GM12892 (cell line): ENCODE data around the gene SORCS1.

Experiments used
- DNase-seq: peaks from one replicate; pipeline ENCODE4 v3.0.0; 2011; ENCODE audit not compliant: insufficient read length
- FAIRE-seq: peaks from 2 replicates; lab custom pipeline; 2011; peaks lifted over from hg19 to GRCh38; lab: Jason Lieb, UNC
- POLR2A ChIP-seq: IDR thresholded peaks from 2 replicates; pipeline ENCODE4 v1.6.1; 2011; ENCODE audit warnings: low read depth, low read length, control low read depth
- POLR2AphosphoS5 ChIP-seq: IDR thresholded peaks from 2 replicates; pipeline ENCODE4 v1.6.1; 2011; ENCODE audit warnings: low read depth, low read length, control low read depth
- TAF1 ChIP-seq: IDR thresholded peaks from 2 replicates; pipeline ENCODE4 v1.6.1; 2011; ENCODE audit warnings: low read depth, mild to moderate bottlenecking, control low read depth, low read length, borderline replicate concordance

Gene SORCS1

GRCh38 chr10:106768204-106768603 lies 396.3 kb downstream of the SORCS1 start:
- FAIRE-seq, result no peak
- DNase-seq, result no peak
- TF ChIP-seq TAF1 (no peak), POLR2A (no peak), POLR2AphosphoS5 (no peak)

GRCh38 chr10:106765928-106766327 lies 398.6 kb downstream of the SORCS1 start:
- TF ChIP-seq POLR2AphosphoS5 (no peak), TAF1 (no peak), POLR2A (no peak)
- DNase-seq (no peak), FAIRE-seq (no peak)

GRCh38 chr10:106765241-106765754 lies 399.2 kb downstream of the SORCS1 start:
- FAIRE-seq (no peak), DNase-seq (no peak)
- TF ChIP-seq POLR2A (no peak), POLR2AphosphoS5 (no peak), TAF1 (no peak)

GRCh38 chr10:106764360-106764759 lies 400.1 kb downstream of the SORCS1 start:
- FAIRE-seq (no peak), DNase-seq (no peak)
- TF ChIP-seq POLR2A, result no peak
- TF ChIP-seq TAF1, result no peak
- no peak for TF ChIP-seq POLR2AphosphoS5

GRCh38 chr10:106761906-106762305 lies 402.6 kb downstream of the SORCS1 start:
- no peak for TF ChIP-seq POLR2AphosphoS5
- TF ChIP-seq TAF1, result no peak
- TF ChIP-seq POLR2A, result no peak
- DNase-seq (no peak), FAIRE-seq (no peak)

DNA sequence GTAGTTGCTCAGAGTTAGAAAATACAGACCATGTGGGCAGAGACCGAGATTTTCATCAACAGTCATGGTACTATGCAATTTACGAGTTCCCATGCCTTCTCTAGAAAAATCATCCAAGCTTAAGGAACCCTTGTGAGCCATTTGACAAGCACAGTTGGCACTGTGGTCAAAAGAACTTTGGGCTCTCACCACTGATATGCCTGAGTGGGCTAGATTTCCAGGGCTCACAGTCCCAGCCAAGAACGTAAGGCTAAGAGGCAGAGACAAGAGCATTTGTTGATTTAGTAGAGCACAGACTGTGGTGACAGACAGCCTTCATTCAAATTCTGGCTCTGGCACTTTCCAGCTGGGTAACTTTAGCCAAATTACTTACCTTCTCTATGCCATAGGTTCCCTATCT lies 407.0 kb downstream of the SORCS1 start:
- no peak for FAIRE-seq

GRCh38 chr10:106751091-106751490 lies 413.4 kb downstream of the SORCS1 start:
- no peak for FAIRE-seq
- no peak for TF ChIP-seq TAF1
- TF ChIP-seq POLR2A, result no peak

More for the DNA sequence above, 407.0 kb downstream of the SORCS1 start:
- DNase-seq, result no peak
- TF ChIP-seq TAF1 (no peak), POLR2AphosphoS5 (no peak), POLR2A (no peak)

GRCh38 chr10:106746868-106747267 lies 417.6 kb downstream of the SORCS1 start:
- DNase-seq, result no peak
- no peak for FAIRE-seq
- TF ChIP-seq POLR2A (no peak), POLR2AphosphoS5 (no peak), TAF1 (no peak)

More at GRCh38 chr10:106751091-106751490, 413.4 kb downstream of the SORCS1 start:
- DNase-seq, result no peak

GRCh38 chr10:106741006-106741530 lies 423.4 kb downstream of the SORCS1 start:
- DNase-seq (no peak), FAIRE-seq (no peak)
- TF ChIP-seq TAF1, result no peak

DNA sequence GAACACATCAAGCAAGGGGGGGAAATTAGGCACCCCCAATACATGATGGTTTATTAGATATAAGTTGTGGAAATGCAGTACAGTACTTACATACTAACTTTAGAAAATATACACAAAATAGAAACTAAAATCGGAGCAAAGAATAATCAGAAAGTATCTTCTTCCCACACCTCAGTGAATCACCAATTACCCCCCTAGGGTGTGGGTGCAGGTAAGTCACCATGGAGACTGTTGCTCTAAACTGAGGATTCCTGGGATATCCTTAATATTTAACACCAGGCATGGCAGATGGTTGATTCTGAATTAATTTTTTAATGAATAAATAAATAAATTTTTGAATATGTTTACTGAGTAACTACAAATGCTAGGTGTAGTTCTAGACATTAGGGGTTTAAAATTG lies 424.4 kb downstream of the SORCS1 start:
- DNase-seq, result no peak
- no peak for TF ChIP-seq TAF1
- no peak for TF ChIP-seq POLR2A
- no peak for TF ChIP-seq POLR2AphosphoS5
- FAIRE-seq, result no peak

DNA sequence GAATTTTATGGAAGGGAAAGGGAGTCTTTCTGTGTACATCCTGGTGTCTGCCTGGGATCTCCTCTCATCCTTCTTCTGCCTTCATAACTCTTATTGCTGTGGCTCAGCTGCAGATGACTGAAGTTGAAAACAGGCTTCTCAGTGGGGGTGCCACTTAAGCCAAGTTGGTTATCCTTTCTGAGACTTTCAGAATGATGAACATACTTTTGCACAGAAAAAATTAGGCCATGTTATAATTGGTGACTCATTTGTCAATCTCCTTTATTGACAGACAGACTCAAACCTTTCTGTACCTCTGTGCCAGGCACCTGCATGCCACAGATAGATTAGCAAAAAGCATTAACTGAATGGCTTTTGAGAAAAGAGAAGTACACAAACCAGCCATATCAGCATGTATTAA lies 430.3 kb downstream of the SORCS1 start:
- TF ChIP-seq POLR2AphosphoS5, result no peak
- no peak for TF ChIP-seq POLR2A
- TF ChIP-seq TAF1, result no peak
- FAIRE-seq (no peak), DNase-seq (no peak)

DNA sequence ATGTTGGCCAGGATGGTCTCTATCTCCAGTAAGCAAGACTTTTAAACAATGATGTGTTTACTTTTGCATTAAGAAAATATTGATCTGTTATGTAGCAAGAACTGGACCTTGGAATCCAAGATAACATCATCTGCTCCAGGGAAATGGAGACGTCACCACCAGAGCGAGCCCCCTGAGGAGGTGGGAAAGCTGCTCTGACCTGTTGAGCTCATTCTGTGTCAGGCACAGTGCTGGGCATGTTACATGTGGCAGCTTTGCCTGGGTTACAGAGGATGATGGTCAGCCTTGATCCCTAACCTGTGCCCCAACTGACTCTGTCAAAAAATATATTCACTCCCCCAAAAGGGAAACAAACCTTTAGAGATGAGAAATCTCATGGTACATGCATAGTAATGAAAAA lies 436.3 kb downstream of the SORCS1 start:
- TF ChIP-seq POLR2AphosphoS5 (no peak), POLR2A (no peak), TAF1 (no peak)
- FAIRE-seq (no peak), DNase-seq (no peak)

GRCh38 chr10:106727170-106727569 lies 437.3 kb downstream of the SORCS1 start:
- FAIRE-seq, result no peak
- TF ChIP-seq POLR2AphosphoS5 (no peak), POLR2A (no peak), TAF1 (no peak)

DNA sequence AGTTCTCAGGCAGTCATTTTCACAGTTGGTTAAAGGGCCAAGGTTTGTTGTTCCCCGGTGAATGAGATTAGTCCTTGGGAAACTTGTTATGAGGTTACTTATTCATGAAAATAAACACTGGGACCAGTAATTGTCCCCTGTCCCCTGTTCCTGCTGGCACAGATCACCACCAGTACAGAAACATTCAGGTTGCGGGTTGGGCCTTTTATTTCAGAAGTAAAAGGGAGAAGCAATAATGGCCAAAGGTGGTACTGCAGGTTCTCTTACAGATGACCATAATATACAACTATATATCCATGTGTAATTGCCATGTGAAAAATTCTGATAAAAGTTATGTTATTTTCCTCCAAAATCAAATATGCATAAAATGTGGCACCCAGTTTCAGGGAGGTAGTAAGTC lies 442.0 kb downstream of the SORCS1 start:
- DNase-seq (no peak), FAIRE-seq (no peak)
- TF ChIP-seq TAF1, result no peak
- TF ChIP-seq POLR2A, result no peak
- no peak for TF ChIP-seq POLR2AphosphoS5

More at GRCh38 chr10:106727170-106727569, 437.3 kb downstream of the SORCS1 start:
- DNase-seq, result no peak
